ENCODE data around the gene KCNQ1OT1. TPM values are rescaled to one million over a fixed set of nuclear protein-coding genes. Genes with fewer than 3 reads are reported as not detected.

KCNQ1OT1 gene
- total and polyA plus RNA-seq, 2 of the 4 experiments (the other 2 are of a cell fraction) = 0.14 to 2.0 TPM

- no peaks in the 10 kb centered on the region for H3K4me1 ChIP-seq (ENCODE audit: control insufficient read depth, insufficient read depth, low read length)
- no peak overlapping the region for H3K56ac ChIP-seq (ENCODE audit: extremely low read depth, insufficient read depth, low read length)
- H4K8ac ChIP-seq (ENCODE audit: low read depth in 2 of 2, low read length in 2 of 2) = no peak overlapping the region
- no peak overlapping the region for H2AFZ ChIP-seq (replicated peaks; ENCODE audit: low read length, poor library complexity)
- no peak overlapping the region for H3K4me2 ChIP-seq (ENCODE audit: low read depth, low read length)
- intact Hi-C loops (cut with micrococcal nuclease) = no loop called here
- no peak overlapping the region for H2BK20ac ChIP-seq (ENCODE audit: low read depth, low read length)
- H4K91ac ChIP-seq (ENCODE audit: insufficient read depth, low read depth, low read length) = no peak overlapping the region
- ChIA-PET CTCF (no interaction called here), POLR2A (ENCODE audit: unreplicated experiment) (no interaction called here)
- H4K5ac ChIP-seq (ENCODE audit: low read depth, low read length) = no peak overlapping the region
- no peak overlapping the region for H3K23ac ChIP-seq (ENCODE audit: low read depth, low read length)
- dilution Hi-C loops (cut with HindIII; ENCODE audit: low sequenced_read_pairs, unreplicated experiment) = no loop called here
- H3K14ac ChIP-seq (replicated peaks; ENCODE audit: low read depth, low read length) = no peak overlapping the region
- H2BK15ac ChIP-seq (ENCODE audit: low read depth, low read length) = no peak overlapping the region
- no peak overlapping the region for H3K18ac ChIP-seq (ENCODE audit: low read depth, low read length)
- H3K4ac ChIP-seq (ENCODE audit: low read depth, low read length) = no peak overlapping the region
- no TSS peak for BruUV-seq (replicated peaks)
- no peak overlapping the region for H2BK120ac ChIP-seq (ENCODE audit: low read depth, low read length)
- no peaks in the 10 kb centered on the region for H3K36me3 ChIP-seq (ENCODE audit: control insufficient read depth, insufficient read depth, low read length)
- no peak overlapping the region for H2BK5ac ChIP-seq (ENCODE audit: low read depth, low read length, poor library complexity, severe bottlenecking)
- TF ChIP-seq CEBPB (IDR thresholded peaks at IDR 0.05; ENCODE audit: low read depth, low read length) (no peak), SMC3 (IDR thresholded peaks at IDR 0.05; ENCODE audit: low read depth, low read length) (no peak), RFX5 (IDR thresholded peaks at IDR 0.05; ENCODE audit: low read depth, low read length) (no peak), CTCF (conservative IDR thresholded peaks at IDR 0.05; ENCODE audit: low read depth, low read length) (no peak), MAFK (IDR thresholded peaks at IDR 0.05; ENCODE audit: low read depth, low read length) (no peak), FOS (IDR thresholded peaks at IDR 0.05; ENCODE audit: low read depth, low read length) (no peak), POLR2A (IDR thresholded peaks at IDR 0.05; ENCODE audit: low read depth, low read length) (no peak), RAD21 (IDR thresholded peaks at IDR 0.05; ENCODE audit: low read length) (no peak)
- TF ChIP-seq, protein P1, sequence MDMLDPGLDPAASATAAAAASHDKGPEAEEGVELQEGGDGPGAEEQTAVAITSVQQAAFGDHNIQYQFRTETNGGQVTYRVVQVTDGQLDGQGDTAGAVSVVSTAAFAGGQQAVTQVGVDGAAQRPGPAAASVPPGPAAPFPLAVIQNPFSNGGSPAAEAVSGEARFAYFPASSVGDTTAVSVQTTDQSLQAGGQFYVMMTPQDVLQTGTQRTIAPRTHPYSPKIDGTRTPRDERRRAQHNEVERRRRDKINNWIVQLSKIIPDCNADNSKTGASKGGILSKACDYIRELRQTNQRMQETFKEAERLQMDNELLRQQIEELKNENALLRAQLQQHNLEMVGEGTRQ (IDR thresholded peaks at IDR 0.05; ENCODE audit: low read depth, low read length) = no peak
- no peaks in the 10 kb centered on the region for H3K79me1 ChIP-seq (ENCODE audit: low read depth in 1 of 2, low read length in 2 of 2)
- 63% methylated on average over 3 of the region's 13 CpGs; no CpG with 5 or more reads in 1 of the 2 experiments for WGBS, 2 experiments (ENCODE audit: extremely low coverage in 2 of 2, insufficient read length in 1 of 2)
- H3K9ac ChIP-seq (ENCODE audit: low read depth, low read length) = no peak overlapping the region
- no peak overlapping the region for H3K4me3 ChIP-seq (ENCODE audit: insufficient read depth, low read depth, low read length)
- H3K27me3 ChIP-seq (ENCODE audit: control insufficient read depth, insufficient read depth, low read length) = peaks cover 26% of the 10 kb centered on the region; the same call in 1 of the 2 replicates
- peaks cover 3% of the 10 kb centered on the region for H3K9me3 ChIP-seq (ENCODE audit: control insufficient read depth, insufficient read depth, low read length)
- no peak overlapping the region for H2AK5ac ChIP-seq (ENCODE audit: low read depth, low read length)
- in situ Hi-C loops (cut with MboI; ENCODE audit: low sequenced_read_pairs) = no loop called here
- ATAC-seq (ENCODE audit: low read depth) (no peak), DNase-seq (no peak)
- H2AK9ac ChIP-seq (replicated peaks; ENCODE audit: low read depth, low read length, poor library complexity) = no peak overlapping the region
- no peak overlapping the region for H3K27ac ChIP-seq (ENCODE audit: insufficient read depth, low read length)
- no peaks in the 10 kb centered on the region for H3K9me1 ChIP-seq (ENCODE audit: insufficient read depth, low read length)
- no peaks in the 10 kb centered on the region for H4K20me1 ChIP-seq (ENCODE audit: insufficient read depth, low read length)
Observed at GRCh38 chr11:2590131-2590964, 109.4 kb downstream of the KCNQ1OT1 start.
